Activated T-cell treated with anti-CD3 and anti-CD28 coated beads for 48 hours (primary cell): Measurements from ENCODE around the gene MAB21L1.

Experiments used
- DNase-seq: peaks from one replicate; pipeline ENCODE4 v3.0.0-alpha.2; 2020; ENCODE audit warnings: low read depth

Gene MAB21L1

GRCh38 chr13:35475960-35476943 is at the start of gene MAB21L1:
TSS of gene MAB21L1 (minus strand) at chr13:35476689. CDS start at chr13:35476138, 551 bp downstream.
- DNase-seq = no peak

GRCh38 chr13:35524171-35524570 is 47.7 kb upstream of the MAB21L1 start:
- no peak for DNase-seq

GRCh38 chr13:35518337-35518946 is 42.0 kb upstream of the MAB21L1 start:
- no peak for DNase-seq

- no peak for DNase-seq
Observed at GRCh38 chr13:35514801-35515502, 38.5 kb upstream of the MAB21L1 start.

GRCh38 chr13:35514061-35514477 is 37.6 kb upstream of the MAB21L1 start:
- DNase-seq = no peak

GRCh38 chr13:35512271-35512920 is 35.9 kb upstream of the MAB21L1 start:
- no peak for DNase-seq

GRCh38 chr13:35502456-35502855 is 26.0 kb upstream of the MAB21L1 start:
- DNase-seq = no peak

- DNase-seq = no peak
Observed at GRCh38 chr13:35501661-35502235, 25.3 kb upstream of the MAB21L1 start.

GRCh38 chr13:35500144-35500543 is 23.7 kb upstream of the MAB21L1 start:
- no peak for DNase-seq

GRCh38 chr13:35499676-35500075 is 23.2 kb upstream of the MAB21L1 start:
- DNase-seq = no peak

GRCh38 chr13:35499196-35499662 is 22.7 kb upstream of the MAB21L1 start:
- DNase-seq = no peak

- DNase-seq = no peak
Observed at GRCh38 chr13:35498231-35498630, 21.7 kb upstream of the MAB21L1 start.

GRCh38 chr13:35496761-35497386 is 20.4 kb upstream of the MAB21L1 start:
- DNase-seq = no peak

- no peak for DNase-seq
Observed at GRCh38 chr13:35496006-35496405, 19.5 kb upstream of the MAB21L1 start.

- no peak for DNase-seq
Observed at GRCh38 chr13:35489050-35489449, 12.6 kb upstream of the MAB21L1 start.

- no peak for DNase-seq
Observed at GRCh38 chr13:35485424-35485823, 8.9 kb upstream of the MAB21L1 start.

- DNase-seq = no peak
Observed at GRCh38 chr13:35484384-35484783, 7.9 kb upstream of the MAB21L1 start.

- no peak for DNase-seq
Observed at GRCh38 chr13:35483761-35484160, 7.3 kb upstream of the MAB21L1 start.

GRCh38 chr13:35482527-35482926 is 6.0 kb upstream of the MAB21L1 start:
- DNase-seq = no peak

- DNase-seq = no peak
Observed at GRCh38 chr13:35481777-35482176, 5.3 kb upstream of the MAB21L1 start.

GRCh38 chr13:35480346-35480745 is 3.9 kb upstream of the MAB21L1 start:
- DNase-seq = no peak
